GM23338 (cell line): ENCODE data around the gene MYBPC2. TPM values are rescaled to one million over a fixed set of nuclear protein-coding genes. Genes with fewer than 3 reads are reported as not detected.

Experiments
- ATAC-seq: fragments of 200-7000 bp; cut with Tn5 transposase; 3 replicates; pipeline ENCODE4 v1.9.1; 2020
- DNase-seq: peaks from one replicate; pipeline ENCODE4 v3.0.0-alpha.2; 2015; ENCODE audit warnings: low spot score
- H2AFZ ChIP-seq: fragments of 200-600 bp; sonication (generic); 2 replicates; pipeline ENCODE4 v1.8.0; 2016; ENCODE audit warnings: antibody characterized with exemption, mild to moderate bottlenecking, moderate library complexity
- H3F3A ChIP-seq: fragments of 200-600 bp; sonication (generic); replicated peaks from 2 replicates; pipeline ENCODE4 v1.8.0; 2017; ENCODE audit warnings: antibody characterized with exemption, mixed run types, low read depth
- H3K27ac ChIP-seq: fragments of 200-600 bp; sonication (generic); 2 replicates; pipeline ENCODE4 v1.6.1; 2016; ENCODE audit warnings: low read depth
- H3K27me3 ChIP-seq: fragments of 200-600 bp; sonication (generic); 2 replicates; pipeline ENCODE4 v1.8.0; 2016; ENCODE audit warnings: mild to moderate bottlenecking, mixed run types, moderate library complexity; ENCODE audit not compliant: insufficient read depth
- H3K36me3 ChIP-seq: fragments of 200-600 bp; sonication (generic); 2 replicates; pipeline ENCODE4 v1.8.0; 2016; ENCODE audit warnings: mild to moderate bottlenecking; ENCODE audit not compliant: insufficient read depth
- H3K4me1 ChIP-seq: fragments of 200-600 bp; sonication (generic); 2 replicates; pipeline ENCODE4 v1.8.0; 2016; ENCODE audit warnings: mild to moderate bottlenecking, moderate library complexity; ENCODE audit not compliant: insufficient read depth
- H3K4me2 ChIP-seq: fragments of 200-600 bp; sonication (generic); 2 replicates; pipeline ENCODE4 v1.7.1; 2017; ENCODE audit warnings: mixed run types
- H3K4me3 ChIP-seq: fragments of 200-600 bp; sonication (generic); 2 replicates; pipeline ENCODE4 v1.6.1; 2016; ENCODE audit warnings: mixed run types
- H3K79me2 ChIP-seq: fragments of 200-600 bp; sonication (generic); replicated peaks from 2 replicates; pipeline ENCODE4 v1.8.0; 2017; ENCODE audit warnings: mild to moderate bottlenecking; ENCODE audit not compliant: insufficient read depth
- H3K9me2 ChIP-seq: fragments of 200-600 bp; sonication (generic); 2 replicates; pipeline ENCODE4 v1.8.0; 2017; ENCODE audit not compliant: insufficient read depth
- H4K20me1 ChIP-seq: fragments of 200-600 bp; sonication (generic); replicated peaks from 2 replicates; pipeline ENCODE4 v1.8.0; 2017; ENCODE audit warnings: mild to moderate bottlenecking; ENCODE audit not compliant: insufficient read depth
- H3K27ac Mint-ChIP-seq: 2 replicates; pipeline ENCODE4 v1.8.0; 2020; ENCODE audit warnings: inconsistent platforms, mild to moderate bottlenecking, moderate library complexity, mixed read lengths
- H3K27me3 Mint-ChIP-seq: 3 replicates; pipeline ENCODE4 v1.8.0; 2022; ENCODE audit warnings: low read depth, mild to moderate bottlenecking, moderate library complexity, mixed read lengths, inconsistent platforms; ENCODE audit not compliant: insufficient read depth, poor library complexity
- H3K36me3 Mint-ChIP-seq: 3 replicates; pipeline ENCODE4 v1.8.0; 2021; ENCODE audit warnings: low read depth, mild to moderate bottlenecking, inconsistent platforms, moderate library complexity, mixed read lengths
- H3K4me1 Mint-ChIP-seq: 3 replicates; pipeline ENCODE4 v1.8.0; 2020; ENCODE audit warnings: mild to moderate bottlenecking, inconsistent platforms, mixed read lengths
- H3K4me3 Mint-ChIP-seq: 3 replicates; pipeline ENCODE4 v1.8.0; 2021; ENCODE audit warnings: moderate library complexity, mild to moderate bottlenecking, inconsistent platforms, mixed read lengths
- H3K9me3 Mint-ChIP-seq: 3 replicates; pipeline ENCODE4 v1.8.0; 2020; ENCODE audit warnings: moderate library complexity, mild to moderate bottlenecking, inconsistent platforms, mixed read lengths
- CREB1 ChIP-seq: fragments of 250-450 bp; sonication (Bioruptor Pico); IDR thresholded peaks from 2 replicates; pipeline ENCODE4 v1.5.0; 2020; ENCODE audit warnings: low read depth, mild to moderate bottlenecking, moderate library complexity
- CTCF ChIP-seq, 2 experiments: fragments of 200-600 bp in 1 of 2; sonication (generic) in 1 of 2; conservative IDR thresholded peaks; 2 replicates each; pipeline versions ENCODE4 v1.5.1 to v1.6.1; 2016 to 2017; ENCODE audit warnings: antibody characterized with exemption in 2 of 2, low read depth in 2 of 2, mild to moderate bottlenecking in 2 of 2, moderate library complexity in 1 of 2
- EZH2 ChIP-seq: fragments of 200-600 bp; sonication (generic); IDR thresholded peaks from one replicate; pipeline ENCODE4 v1.8.0; 2017; ENCODE audit warnings: antibody characterized with exemption, mild to moderate bottlenecking, low read depth; ENCODE audit not compliant: unreplicated experiment
- JUNB ChIP-seq: IDR thresholded peaks from one replicate; pipeline ENCODE4 v1.6.1; 2016; ENCODE audit warnings: antibody characterized with exemption; ENCODE audit not compliant: unreplicated experiment
- NANOG ChIP-seq: IDR thresholded peaks from 2 replicates; pipeline ENCODE4 v1.6.1; 2016; ENCODE audit warnings: antibody characterized with exemption, borderline replicate concordance
- POLR2AphosphoS5 ChIP-seq: IDR thresholded peaks from 2 replicates; pipeline ENCODE4 v1.6.1; 2016; ENCODE audit warnings: antibody characterized with exemption, low read depth
- REST ChIP-seq: IDR thresholded peaks from one replicate; pipeline ENCODE4 v1.6.1; 2018; ENCODE audit warnings: antibody characterized with exemption; ENCODE audit not compliant: unreplicated experiment
- STAT1 ChIP-seq: IDR thresholded peaks from one replicate; pipeline ENCODE4 v1.6.1; 2016; ENCODE audit warnings: antibody characterized with exemption; ENCODE audit not compliant: unreplicated experiment
- ZNF114 ChIP-seq: fragments of 250-450 bp; sonication (Bioruptor Pico); IDR thresholded peaks from 2 replicates; pipeline ENCODE4 v1.5.0; 2020; ENCODE audit warnings: mild to moderate bottlenecking, moderate library complexity
- ZNF331 ChIP-seq: fragments of 250-450 bp; sonication (Bioruptor Pico); IDR thresholded peaks from 2 replicates; pipeline ENCODE4 v1.5.0; 2020; ENCODE audit warnings: low read depth, mild to moderate bottlenecking, moderate library complexity
- polyA plus RNA-seq: library from polyadenylated mRNA; unstranded; fragments of >200 nt; fragmentation: Nextera tagmentation; extraction: Ambion mirVana; gene quantifications from 2 replicates; pipeline ENCODE4 v1.2.1, GENCODE V29; 2016
- total RNA-seq: library from RNA; depleted of rRNA; stranded (reverse); fragments of >200 nt; shearing (Covaris generic); gene quantifications from 2 replicates; pipeline ENCODE4 v1.2.3, GENCODE V29; 2014
- TF ChIP-seq, protein P1 (sequence below): IDR thresholded peaks from 2 replicates; pipeline ENCODE4 v1.6.1; 2016; ENCODE audit warnings: antibody characterized with exemption

Gene MYBPC2
- total and polyA plus RNA-seq, 2 experiments from 2014 or later = 4.2 to 5.9 TPM

DNA sequence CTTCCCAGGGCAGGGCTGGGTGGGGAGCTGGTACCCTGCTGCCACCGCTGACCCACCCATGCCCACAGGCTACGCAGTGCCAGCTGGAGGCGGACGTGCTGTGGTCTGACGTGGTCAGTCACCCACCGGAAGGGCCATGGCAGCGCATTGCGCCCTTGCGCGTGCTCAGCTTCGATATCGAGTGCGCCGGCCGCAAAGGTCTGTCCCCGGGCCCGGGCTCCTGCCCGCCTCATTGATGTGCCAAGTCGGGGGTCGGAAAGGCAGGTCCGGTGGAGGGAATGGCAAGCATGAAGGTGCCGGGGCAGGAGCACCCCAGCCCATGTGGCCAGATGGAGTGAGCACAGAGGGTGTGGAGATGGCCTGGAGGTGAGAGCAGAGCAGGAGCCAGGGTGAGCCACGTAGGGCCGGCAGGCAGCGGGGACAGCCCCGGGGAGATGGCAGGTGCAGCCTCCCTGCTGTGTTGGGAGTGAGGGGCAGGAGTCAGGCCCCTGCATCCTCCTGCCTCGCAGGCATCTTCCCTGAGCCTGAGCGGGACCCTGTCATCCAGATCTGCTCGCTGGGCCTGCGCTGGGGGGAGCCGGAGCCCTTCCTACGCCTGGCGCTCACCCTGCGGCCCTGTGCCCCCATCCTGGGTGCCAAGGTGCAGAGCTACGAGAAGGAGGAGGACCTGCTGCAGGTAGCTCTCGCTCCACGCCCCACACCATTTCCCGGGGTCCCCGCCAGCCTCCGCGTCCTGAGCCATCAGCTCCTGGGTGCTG lies 30.0 kb upstream of the MYBPC2 start (continued):
- TF ChIP-seq REST (no peak), ZNF114 (CRISPR knock-in tag) (no peak), STAT1 (no peak), CREB1 (CRISPR knock-in tag) (no peak), ZNF331 (CRISPR knock-in tag) (no peak), EZH2 (no peak), JUNB (no peak), POLR2AphosphoS5 (no peak), CTCF (conservative IDR thresholded peaks at IDR 0.05; ENCODE audit: low read depth in 2 of 2) (no peak), NANOG (no peak)
- TF ChIP-seq, protein P1, sequence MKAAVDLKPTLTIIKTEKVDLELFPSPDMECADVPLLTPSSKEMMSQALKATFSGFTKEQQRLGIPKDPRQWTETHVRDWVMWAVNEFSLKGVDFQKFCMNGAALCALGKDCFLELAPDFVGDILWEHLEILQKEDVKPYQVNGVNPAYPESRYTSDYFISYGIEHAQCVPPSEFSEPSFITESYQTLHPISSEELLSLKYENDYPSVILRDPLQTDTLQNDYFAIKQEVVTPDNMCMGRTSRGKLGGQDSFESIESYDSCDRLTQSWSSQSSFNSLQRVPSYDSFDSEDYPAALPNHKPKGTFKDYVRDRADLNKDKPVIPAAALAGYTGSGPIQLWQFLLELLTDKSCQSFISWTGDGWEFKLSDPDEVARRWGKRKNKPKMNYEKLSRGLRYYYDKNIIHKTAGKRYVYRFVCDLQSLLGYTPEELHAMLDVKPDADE = no peak

GRCh38 chr19:50406156-50406820 lies 26.4 kb upstream of the MYBPC2 start:
- no peaks in the 10 kb centered on the region for H3K79me2 ChIP-seq
- H3K9me2 ChIP-seq = no peaks in the 10 kb centered on the region
- no peak for ATAC-seq
- no peak overlapping the region for H3K4me3 Mint-ChIP-seq
- H2AFZ ChIP-seq = no peak overlapping the region
- no peak for DNase-seq
- H3K9me3 Mint-ChIP-seq = no peaks in the 10 kb centered on the region; the same call in 2 of the 3 replicates
- H3K27me3 Mint-ChIP-seq = no peaks in the 10 kb centered on the region
- no peaks in the 10 kb centered on the region for H3K27me3 ChIP-seq
- H3K4me3 ChIP-seq = no peak overlapping the region
- H3K27ac Mint-ChIP-seq = no peak overlapping the region
- H3K4me1 ChIP-seq = no peaks in the 10 kb centered on the region
- H3K36me3 ChIP-seq = peaks cover 4% of the 10 kb centered on the region; the same call in 1 of the 2 replicates
- H3K4me2 ChIP-seq = no peak overlapping the region
- no peaks in the 10 kb centered on the region; the same call in 1 of the 2 replicates for H3F3A ChIP-seq
- H3K4me1 Mint-ChIP-seq = no peaks in the 10 kb centered on the region
- H3K27ac ChIP-seq = no peak overlapping the region
- peaks cover 5% of the 10 kb centered on the region for H4K20me1 ChIP-seq
- peaks cover 62% of the 10 kb centered on the region for H3K36me3 Mint-ChIP-seq
- TF ChIP-seq, protein P1 = no peak
- no peak for TF ChIP-seq NANOG
- TF ChIP-seq ZNF331 (CRISPR knock-in tag) = no peak
- TF ChIP-seq REST = no peak
- no peak for TF ChIP-seq CREB1 (CRISPR knock-in tag)
- no peak for TF ChIP-seq CTCF (conservative IDR thresholded peaks at IDR 0.05; ENCODE audit: low read depth in 2 of 2)
- TF ChIP-seq JUNB = no peak
